Measurements from ENCODE around the gene ENTHD1.

GRCh38 chr22:39905687-39906086, 12.1 kb upstream of the ENTHD1 start:
- no peak for TF ChIP-seq ZFX (IDR thresholded peaks at IDR 0.05)
- no peak for TF ChIP-seq CTCF (conservative IDR thresholded peaks at IDR 0.05)

Data from C4-2B (cell line).